Neural cell (in vitro differentiated cells): ENCODE data around the gene DMXL1. TPM values are rescaled to one million over a fixed set of nuclear protein-coding genes. Genes with fewer than 3 reads are reported as not detected.

ENCODE experiments used
- H2AFZ ChIP-seq: fragments of 200-600, 300-800 bp; sonication (generic), shearing (Covaris generic); 2 replicates; pipeline ENCODE4 v1.6.0; 2014; ENCODE audit warnings: low read depth, mild to moderate bottlenecking, antibody characterized with exemption, low read length, moderate library complexity
- H3F3A ChIP-seq: fragments of 200-600 bp; shearing (Covaris generic); 2 replicates; pipeline ENCODE4 v1.6.1; 2016; ENCODE audit warnings: mild to moderate bottlenecking, moderate library complexity, mixed read lengths, antibody characterized with exemption, low read length; ENCODE audit not compliant: insufficient read depth, poor library complexity, severe bottlenecking
- H3K27ac ChIP-seq: fragments of 200-600, 300-800 bp; sonication (generic), shearing (Covaris generic); 2 replicates; pipeline ENCODE4 v1.5.1; 2014; ENCODE audit warnings: mild to moderate bottlenecking, low read length, moderate library complexity
- H3K27me3 ChIP-seq: fragments of 300-800, 200-600 bp; sonication (generic), shearing (Covaris generic); 2 replicates; pipeline ENCODE4 v1.6.0; 2014; ENCODE audit warnings: mild to moderate bottlenecking, low read depth, low read length, moderate library complexity; ENCODE audit not compliant: insufficient read depth
- H3K36me3 ChIP-seq: fragments of 300-800, 200-600 bp; sonication (generic), shearing (Covaris generic); 2 replicates; pipeline ENCODE4 v1.5.1; 2014; ENCODE audit warnings: mild to moderate bottlenecking, antibody characterized with exemption, low read length, moderate library complexity; ENCODE audit not compliant: insufficient read depth
- H3K4me2 ChIP-seq: fragments of 300-800, 200-600 bp; sonication (generic), shearing (Covaris generic); 2 replicates; pipeline ENCODE4 v1.6.0; 2014; ENCODE audit warnings: mild to moderate bottlenecking, low read length
- H3K4me3 ChIP-seq: fragments of 300-800, 200-600 bp; sonication (generic), shearing (Covaris generic); 2 replicates; pipeline ENCODE4 v1.5.1; 2014; ENCODE audit warnings: mild to moderate bottlenecking, low read length, moderate library complexity
- H3K79me2 ChIP-seq: fragments of 200-600 bp; shearing (Covaris generic); replicated peaks from 2 replicates; pipeline ENCODE4 v1.6.0; 2014; ENCODE audit warnings: mild to moderate bottlenecking, low read length, moderate library complexity; ENCODE audit not compliant: insufficient read depth
- H3K9ac ChIP-seq: fragments of 300-800, 200-600 bp; sonication (generic), shearing (Covaris generic); 2 replicates; pipeline ENCODE4 v1.6.1; 2016; ENCODE audit warnings: mild to moderate bottlenecking, low read length, mixed read lengths
- H3K9me2 ChIP-seq: fragments of 200-600 bp; shearing (Covaris generic); 2 replicates; pipeline ENCODE4 v1.6.1; 2016; ENCODE audit warnings: mild to moderate bottlenecking, low read length, mixed read lengths; ENCODE audit not compliant: insufficient read depth
- H3K9me3 ChIP-seq: fragments of 200-600, 300-800 bp; sonication (generic), shearing (Covaris generic); 2 replicates; pipeline ENCODE4 v1.6.1; 2016; ENCODE audit warnings: mild to moderate bottlenecking, mixed run types, low read length, moderate library complexity, mixed read lengths
- H4K20me1 ChIP-seq: fragments of 200-600 bp; shearing (Covaris generic); 2 replicates; pipeline ENCODE4 v1.6.1; 2016; ENCODE audit warnings: mild to moderate bottlenecking, mixed run types; ENCODE audit not compliant: insufficient read depth
- CTCF ChIP-seq: fragments of 450-650 bp; IDR thresholded peaks from 2 replicates; pipeline ENCODE4 v1.5.1; 2014; ENCODE audit warnings: antibody characterized with exemption, mild to moderate bottlenecking, moderate library complexity; ENCODE audit not compliant: poor library complexity, severe bottlenecking
- EP300 ChIP-seq: fragments of 450-650 bp; conservative IDR thresholded peaks from 2 replicates; pipeline ENCODE4 v1.6.1; 2014; ENCODE audit warnings: antibody characterized with exemption, mild to moderate bottlenecking, moderate library complexity; ENCODE audit not compliant: poor library complexity, severe bottlenecking
- EZH2 ChIP-seq: fragments of 200-600, 300-800 bp; shearing (Covaris generic), sonication (generic); IDR thresholded peaks from 2 replicates; pipeline ENCODE4 v1.6.1; 2014; ENCODE audit warnings: antibody characterized with exemption, low read length, borderline replicate concordance, mild to moderate bottlenecking; ENCODE audit not compliant: insufficient read depth, poor library complexity, severe bottlenecking
- MXI1 ChIP-seq: fragments of 450-650 bp; conservative IDR thresholded peaks from 2 replicates; pipeline ENCODE4 v1.6.1; 2014; ENCODE audit warnings: antibody characterized with exemption, mild to moderate bottlenecking; ENCODE audit not compliant: poor library complexity, severe bottlenecking
- POLR2AphosphoS5 ChIP-seq: IDR thresholded peaks from 2 replicates; pipeline ENCODE4 v1.6.1; 2012
- RAD21 ChIP-seq: fragments of 450-650 bp; conservative IDR thresholded peaks from 2 replicates; pipeline ENCODE4 v1.6.1; 2014; ENCODE audit warnings: antibody characterized with exemption, mild to moderate bottlenecking, moderate library complexity
- REST ChIP-seq: IDR thresholded peaks from 2 replicates; pipeline ENCODE4 v1.6.1; 2012; ENCODE audit warnings: borderline replicate concordance
- SMC3 ChIP-seq: fragments of 450-650 bp; conservative IDR thresholded peaks from 2 replicates; pipeline ENCODE4 v1.6.1; 2014; ENCODE audit warnings: antibody characterized with exemption, mild to moderate bottlenecking, moderate library complexity; ENCODE audit not compliant: poor library complexity
- TAF1 ChIP-seq: IDR thresholded peaks from 2 replicates; pipeline ENCODE4 v1.6.1; 2012; ENCODE audit warnings: low read depth
- polyA plus RNA-seq: library from polyadenylated mRNA; depleted of rRNA; stranded (reverse); fragments of >200 nt; gene quantifications from 2 replicates; pipeline ENCODE4 v1.2.3, GENCODE V29; 2014

Gene DMXL1
- polyA plus RNA-seq, 1 donor from 2014 or later: 46.9 TPM

GRCh38 chr5:119077444-119077843 lies 6.6 kb downstream of the DMXL1 start:
- Histone ChIP-seq H3K27ac (no peak overlapping the region), H3K36me3 (peaks cover 4% of the 10 kb centered on the region), H3F3A (no peaks in the 10 kb centered on the region), H4K20me1 (no peaks in the 10 kb centered on the region), H3K79me2 (peaks cover 15% of the 10 kb centered on the region), H3K4me2 (no peak overlapping the region), H3K9me2 (no peaks in the 10 kb centered on the region), H3K9ac (no peak overlapping the region), H3K27me3 (no peaks in the 10 kb centered on the region), H2AFZ (no peak overlapping the region), H3K4me3 (no peak overlapping the region), H3K9me3 (no peaks in the 10 kb centered on the region)
- TF ChIP-seq REST: no peak
- TF ChIP-seq TAF1: no peak
- TF ChIP-seq EZH2: no peak
- no peak for TF ChIP-seq CTCF
- TF ChIP-seq EP300: no peak
- TF ChIP-seq RAD21: no peak
- TF ChIP-seq SMC3: no peak
- no peak for TF ChIP-seq POLR2AphosphoS5
- TF ChIP-seq MXI1: no peak

GRCh38 chr5:119078071-119078846 lies 7.4 kb downstream of the DMXL1 start:
- TF ChIP-seq MXI1: no peak
- H3K9ac ChIP-seq: no peak overlapping the region

More at GRCh38 chr5:119078071-119078846, 7.4 kb downstream of the DMXL1 start:
- Histone ChIP-seq H3K4me3 (no peak overlapping the region), H4K20me1 (no peaks in the 10 kb centered on the region), H2AFZ (no peak overlapping the region), H3K27me3 (no peaks in the 10 kb centered on the region), H3K79me2 (peaks cover 13% of the 10 kb centered on the region), H3K27ac (no peak overlapping the region), H3K4me2 (no peak overlapping the region), H3K36me3 (peaks cover 4% of the 10 kb centered on the region), H3K9me2 (no peaks in the 10 kb centered on the region), H3K9me3 (no peaks in the 10 kb centered on the region), H3F3A (no peaks in the 10 kb centered on the region)
